Lower leg skin (tissue), 4 donors: ENCODE measurements around the gene DAGLA. TPM values are rescaled to one million over a fixed set of nuclear protein-coding genes. Genes with fewer than 3 reads are reported as not detected.

ENCODE experiments used
- DNase-seq, 2 donors: peaks; one replicate each; pipeline ENCODE4 v3.0.0-alpha.2; 2019; ENCODE audit warnings: low spot score in 2 of 2
- H3K4me3 ChIP-seq: fragments of 200-600 bp; sonication (generic); 2 replicates; pipeline ENCODE4 v1.5.1; 2017; ENCODE audit warnings: mild to moderate bottlenecking, low read depth; ENCODE audit not compliant: poor library complexity, severe bottlenecking
- POLR2A ChIP-seq, 2 donors: fragments of 450-650 bp; IDR thresholded peaks; one replicate each; pipeline ENCODE4 v1.6.1; 2016 to 2017; ENCODE audit warnings: antibody characterized with exemption in 2 of 2, mild to moderate bottlenecking in 1 of 2, moderate library complexity in 1 of 2
- WGBS, 2 donors: methylation state at CpG; one replicate each; pipeline ENCODE4 v1.1.5; 2018; 5-methylcytosine and 5-hydroxymethylcytosine counted together
- intact Hi-C: fragments of 100-400 bp; cut with DNase I; formaldehyde crosslinking; loops from one replicate; pipeline ENCODE4 v1.15.0; 2023; ENCODE audit warnings: low total_unique reads
- total RNA-seq, 4 donors: library from RNA; depleted of rRNA; stranded (reverse); fragments of >200 nt; gene quantifications; one replicate each; pipeline ENCODE4 v1.1.0, GENCODE V29; 2016
- TF ChIP-seq, protein P1 (sequence below), 3 donors: fragments of 450-650 bp; IDR thresholded peaks; one replicate each; pipeline ENCODE4 v1.5.1; 2016; ENCODE audit warnings: antibody characterized with exemption in 3 of 3, mild to moderate bottlenecking in 3 of 3, moderate library complexity in 2 of 3

The DAGLA gene
- total RNA-seq, 4 donors from 2014 or later, result 0.23 to 1.8 (median 0.79) TPM

DNA sequence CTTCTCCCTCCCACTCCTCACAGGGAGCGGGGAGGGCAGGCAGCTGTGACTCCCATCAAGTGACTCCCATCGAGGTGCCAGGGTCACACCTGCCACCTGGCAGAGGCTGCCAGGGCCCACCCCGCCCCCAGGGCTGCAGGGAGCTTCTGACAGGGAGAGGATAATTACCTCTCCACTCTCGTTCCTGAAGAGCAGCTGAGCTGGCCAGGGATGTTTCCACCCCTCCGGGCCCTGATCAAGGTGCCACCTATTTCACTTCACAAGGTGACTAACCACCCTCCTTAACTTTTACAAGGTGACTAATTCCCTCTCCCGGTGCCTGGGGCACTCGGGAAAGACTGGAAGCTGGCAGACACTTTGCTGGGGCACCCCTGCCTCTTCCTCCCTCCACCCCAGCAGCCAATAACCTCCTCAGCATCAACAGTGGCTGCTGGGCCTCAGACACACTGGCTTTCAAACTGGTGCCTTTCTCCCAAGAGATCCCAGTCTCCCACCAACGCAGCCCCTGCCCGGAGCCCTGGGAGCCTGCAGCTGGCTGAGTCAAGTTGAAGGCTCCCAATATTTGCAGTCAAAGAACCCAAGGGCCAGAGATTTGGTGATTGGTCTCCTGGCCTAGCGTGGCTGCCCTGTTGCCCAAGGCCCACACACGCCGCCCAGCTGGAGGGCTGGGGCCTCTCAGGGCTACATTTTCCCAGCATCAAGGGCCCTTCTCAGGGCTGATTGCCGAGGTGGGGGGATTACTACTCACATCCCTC lies 50.2 kb downstream of the DAGLA start:
- WGBS, 2 donors, result 53 to 70% methylated on average over 13 of the region's 13 CpGs
- H3K4me3 ChIP-seq, result no peak overlapping the region
- intact Hi-C loops, result no loop called here
- no peak for DNase-seq
- TF ChIP-seq, protein P1, sequence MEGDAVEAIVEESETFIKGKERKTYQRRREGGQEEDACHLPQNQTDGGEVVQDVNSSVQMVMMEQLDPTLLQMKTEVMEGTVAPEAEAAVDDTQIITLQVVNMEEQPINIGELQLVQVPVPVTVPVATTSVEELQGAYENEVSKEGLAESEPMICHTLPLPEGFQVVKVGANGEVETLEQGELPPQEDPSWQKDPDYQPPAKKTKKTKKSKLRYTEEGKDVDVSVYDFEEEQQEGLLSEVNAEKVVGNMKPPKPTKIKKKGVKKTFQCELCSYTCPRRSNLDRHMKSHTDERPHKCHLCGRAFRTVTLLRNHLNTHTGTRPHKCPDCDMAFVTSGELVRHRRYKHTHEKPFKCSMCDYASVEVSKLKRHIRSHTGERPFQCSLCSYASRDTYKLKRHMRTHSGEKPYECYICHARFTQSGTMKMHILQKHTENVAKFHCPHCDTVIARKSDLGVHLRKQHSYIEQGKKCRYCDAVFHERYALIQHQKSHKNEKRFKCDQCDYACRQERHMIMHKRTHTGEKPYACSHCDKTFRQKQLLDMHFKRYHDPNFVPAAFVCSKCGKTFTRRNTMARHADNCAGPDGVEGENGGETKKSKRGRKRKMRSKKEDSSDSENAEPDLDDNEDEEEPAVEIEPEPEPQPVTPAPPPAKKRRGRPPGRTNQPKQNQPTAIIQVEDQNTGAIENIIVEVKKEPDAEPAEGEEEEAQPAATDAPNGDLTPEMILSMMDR (IDR thresholded peaks at IDR 0.05), result no peak
- TF ChIP-seq POLR2A (IDR thresholded peaks at IDR 0.05), result no peak

DNA sequence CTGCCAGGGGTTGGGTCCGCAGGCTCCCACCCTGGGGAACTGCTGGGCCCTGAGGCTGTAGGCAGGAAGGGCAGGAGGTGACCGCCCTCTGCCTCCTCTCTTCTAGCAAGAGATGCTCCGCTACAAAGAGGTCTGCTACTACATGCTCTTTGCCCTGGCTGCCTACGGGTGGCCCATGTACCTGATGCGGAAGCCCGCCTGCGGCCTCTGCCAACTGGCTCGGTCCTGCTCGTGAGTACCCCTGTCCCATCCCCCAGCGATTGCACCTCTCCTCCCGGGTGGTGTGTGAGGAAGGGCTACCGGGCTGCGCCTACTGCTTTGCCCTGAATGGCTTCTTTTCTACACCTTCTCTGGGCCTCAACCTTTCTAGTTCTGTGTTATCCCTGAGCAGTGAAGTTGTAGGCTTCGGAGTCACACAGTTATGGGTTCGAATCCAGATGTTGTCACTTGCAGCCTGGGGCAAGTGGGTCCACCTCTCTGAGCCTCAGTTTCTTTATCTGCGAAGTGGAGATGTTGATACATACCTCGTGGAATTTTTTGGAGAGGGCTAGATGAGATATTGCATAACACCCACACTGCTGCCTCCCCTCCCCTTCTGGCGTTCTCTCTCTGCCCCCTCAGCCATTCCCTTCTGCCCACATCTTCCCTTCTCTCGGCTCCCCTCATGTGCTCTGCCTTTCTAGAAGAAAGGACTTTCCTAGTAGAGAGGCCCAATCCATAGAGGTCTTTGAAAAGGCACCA lies 51.2 kb downstream of the DAGLA start:
- H3K4me3 ChIP-seq, result no peak overlapping the region
- DNase-seq, result no peak
- intact Hi-C loops, result no loop called here
- TF ChIP-seq POLR2A (IDR thresholded peaks at IDR 0.05), result no peak
- TF ChIP-seq, protein P1 (IDR thresholded peaks at IDR 0.05), result no peak
- WGBS, 2 donors, result 80 to 88% methylated on average over 19 of the region's 19 CpGs

DNA sequence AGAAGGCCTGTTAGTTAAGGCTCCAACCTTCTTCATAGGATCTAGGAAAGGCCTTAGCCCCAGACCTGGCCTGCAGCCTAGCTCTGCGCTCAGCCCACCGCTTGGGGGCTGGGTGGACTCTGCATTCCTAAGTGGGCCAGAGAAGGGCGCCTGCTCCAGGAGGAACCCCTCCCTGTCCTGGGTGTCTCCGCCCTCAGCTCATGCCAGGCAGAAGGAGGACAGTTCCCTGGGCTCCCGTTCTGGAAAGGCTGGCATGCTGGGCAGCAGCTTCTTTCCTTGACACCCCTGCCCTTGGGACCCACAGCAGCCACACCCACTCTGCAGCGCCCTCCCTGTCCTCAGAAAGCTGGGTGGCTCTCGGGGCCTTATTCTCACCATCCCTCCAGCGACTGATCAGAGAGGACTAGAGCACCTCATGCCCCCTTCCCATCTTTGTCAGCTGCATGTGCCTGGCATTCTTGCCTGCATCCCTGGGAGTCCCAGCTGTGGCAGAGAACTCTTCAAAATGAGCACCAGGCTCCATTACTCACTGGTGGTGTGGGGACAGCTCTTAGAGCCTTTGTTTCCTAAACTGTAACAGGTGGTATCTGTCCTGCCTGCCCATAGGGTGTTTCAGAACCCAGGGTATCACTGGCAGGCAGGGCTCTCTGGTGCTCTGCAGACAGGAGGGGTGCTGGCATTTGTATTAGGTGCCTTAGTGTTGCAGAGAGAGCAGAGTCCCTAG lies 51.9 kb downstream of the DAGLA start:
- no peak for TF ChIP-seq POLR2A (IDR thresholded peaks at IDR 0.05)
- no peak for DNase-seq

DNA sequence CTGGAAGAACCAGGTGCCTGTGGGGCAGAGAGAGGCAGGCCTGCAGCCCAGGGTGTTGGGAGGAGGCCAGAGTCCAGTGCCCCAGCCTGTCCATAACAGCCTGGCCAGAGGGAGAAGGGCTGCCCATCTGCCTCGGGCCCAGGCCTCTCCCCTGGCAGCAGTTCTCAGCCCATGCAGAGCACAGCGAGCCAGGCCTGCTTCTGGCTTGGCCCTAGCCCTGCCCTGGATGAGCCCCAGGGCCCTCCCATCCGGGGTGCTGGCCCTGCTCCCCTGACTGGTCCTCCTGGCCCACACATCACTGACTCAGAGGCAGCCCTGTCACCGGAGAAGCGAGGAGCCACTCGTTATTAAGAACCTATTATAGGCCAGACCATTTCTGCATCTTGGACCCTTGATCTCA lies 52.5 kb downstream of the DAGLA start:
- TF ChIP-seq, protein P1 (IDR thresholded peaks at IDR 0.05), result no peak
- no peak for TF ChIP-seq POLR2A (IDR thresholded peaks at IDR 0.05)
- no peak overlapping the region for H3K4me3 ChIP-seq
- WGBS, 2 donors, result 52 to 69% methylated on average over 3 to 5 of the region's 6 CpGs
- intact Hi-C loops, result no loop called here
- no peak for DNase-seq

More for the DNA sequence above, 51.9 kb downstream of the DAGLA start:
- intact Hi-C loops, result no loop called here
- WGBS, 2 donors, result 52 to 61% methylated on average over 8 of the region's 8 CpGs
- no peak overlapping the region for H3K4me3 ChIP-seq

DNA sequence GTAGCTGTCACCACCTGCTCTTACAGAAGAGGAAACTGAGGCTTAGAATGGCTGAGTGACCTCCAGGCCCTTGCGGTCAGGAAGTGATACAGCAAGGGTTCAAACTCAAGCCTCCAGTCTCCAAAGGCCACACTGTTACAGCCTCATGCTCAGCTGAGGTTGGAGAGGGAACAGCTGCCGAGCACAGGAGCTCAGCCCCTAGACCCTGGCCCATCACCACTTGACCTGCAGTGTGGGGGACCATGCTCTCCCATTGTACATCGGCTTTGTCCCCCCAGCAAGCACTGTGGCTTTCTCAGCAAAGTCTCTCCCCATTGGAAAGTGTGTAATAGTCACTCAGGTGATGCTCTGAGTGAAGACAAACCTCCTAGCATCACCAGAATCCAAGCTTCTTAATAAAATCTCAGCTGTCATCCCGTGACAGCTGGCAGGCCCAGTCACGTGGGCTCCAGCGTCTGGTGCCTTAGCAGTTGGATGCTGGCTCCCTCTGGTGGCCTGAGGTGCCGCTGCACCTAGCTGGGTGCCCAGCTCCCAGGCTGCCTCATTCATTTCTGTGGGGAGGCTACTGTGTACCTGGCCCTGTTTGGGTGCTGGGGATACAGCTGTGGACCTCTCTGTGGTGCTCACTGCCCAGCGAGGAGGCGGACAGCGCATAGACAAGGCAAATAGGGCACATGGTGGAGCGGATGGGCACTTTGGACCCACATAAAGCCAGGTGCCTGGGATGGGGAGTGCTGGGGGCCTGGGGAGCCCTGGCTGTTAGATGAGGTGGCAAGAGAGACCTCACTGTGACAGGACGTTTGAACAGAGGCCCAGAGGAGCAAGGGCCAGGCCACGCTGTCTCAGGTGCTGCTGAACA lies 53.2 kb downstream of the DAGLA start:
- DNase-seq, result peak; percentile 85 to 98
- intact Hi-C loops, result no loop called here
- 26 to 38% methylated on average over 8 to 13 of the region's 13 CpGs for WGBS, 2 donors
- H3K4me3 ChIP-seq, result no peak overlapping the region
- TF ChIP-seq, protein P1 (IDR thresholded peaks at IDR 0.05), result peak in 1 of 3 donors; percentile 96
- no peak for TF ChIP-seq POLR2A (IDR thresholded peaks at IDR 0.05)
